HCEC 1CT (cell line): ENCODE results near the gene SLC2A13.
"Not testable (repeated sequence)": the region's sequence is repeated elsewhere in the genome, so short reads cannot be mapped to it uniquely, and the experiment has no call there.

Experiments used
- DNase-seq: peaks from one replicate; pipeline ENCODE4 v3.0.0-alpha.2; 2017

Gene SLC2A13

GRCh38 chr12:39803151-39803550 is 302.7 kb downstream of the SLC2A13 start:
- no peak for DNase-seq

GRCh38 chr12:39798977-39799376 is 306.9 kb downstream of the SLC2A13 start:
- no peak for DNase-seq

- DNase-seq: no peak
Observed at GRCh38 chr12:39798429-39798828, 307.5 kb downstream of the SLC2A13 start.

GRCh38 chr12:39795481-39795880 is 310.4 kb downstream of the SLC2A13 start:
- DNase-seq: no peak

GRCh38 chr12:39792938-39793337 is 312.9 kb downstream of the SLC2A13 start:
- no peak for DNase-seq

- DNase-seq: no peak
Observed at GRCh38 chr12:39788239-39788638, 317.6 kb downstream of the SLC2A13 start.

GRCh38 chr12:39785814-39786213 is 320.1 kb downstream of the SLC2A13 start:
- not testable (repeated sequence) for DNase-seq

- DNase-seq: no peak
Observed at GRCh38 chr12:39782026-39782545, 323.8 kb downstream of the SLC2A13 start.

GRCh38 chr12:39780913-39781446 is 324.9 kb downstream of the SLC2A13 start:
- DNase-seq: no peak

- DNase-seq: no peak
Observed at GRCh38 chr12:39780411-39780912, 325.4 kb downstream of the SLC2A13 start.

- DNase-seq: no peak
Observed at GRCh38 chr12:39779768-39780340, 326.0 kb downstream of the SLC2A13 start.

- no peak for DNase-seq
Observed at GRCh38 chr12:39777465-39777864, 328.4 kb downstream of the SLC2A13 start.

- DNase-seq: no peak
Observed at GRCh38 chr12:39773266-39773665, 332.6 kb downstream of the SLC2A13 start.

- no peak for DNase-seq
Observed at GRCh38 chr12:39772821-39773259, 333.0 kb downstream of the SLC2A13 start.

GRCh38 chr12:39771456-39771855 is 334.4 kb downstream of the SLC2A13 start:
- DNase-seq: no peak

GRCh38 chr12:39764944-39765560 is 340.8 kb downstream of the SLC2A13 start:
- peak; percentile 47 for DNase-seq

- DNase-seq: no peak
Observed at GRCh38 chr12:39763890-39764169, 342.1 kb downstream of the SLC2A13 start.

GRCh38 chr12:39763071-39763889 is 342.6 kb downstream of the SLC2A13 start:
- no peak for DNase-seq

- DNase-seq: no peak
Observed at GRCh38 chr12:39755478-39755877, 350.4 kb downstream of the SLC2A13 start.

- no peak for DNase-seq
Observed at GRCh38 chr12:39752482-39753137, 353.3 kb downstream of the SLC2A13 start.

- DNase-seq: not testable (repeated sequence)
Observed at GRCh38 chr12:39746151-39746550, 359.7 kb downstream of the SLC2A13 start.

- DNase-seq: no peak
Observed at GRCh38 chr12:39743655-39744054, 362.2 kb downstream of the SLC2A13 start.

GRCh38 chr12:39736406-39736805 is 369.5 kb downstream of the SLC2A13 start:
- no peak for DNase-seq
